Effector memory CD8-positive, alpha-beta T cell (primary cell): ENCODE results near the gene PCDH1.

Experiments used
- ATAC-seq: fragments of 150-1000 bp; cut with Tn5 transposase; replicated peaks from 2 replicates; pipeline ENCODE4 v1.10.0; 2021; ENCODE audit warnings: mild to moderate bottlenecking, moderate library complexity
- DNase-seq, 3 experiments: peaks; one replicate each; pipeline ENCODE4 v3.0.0; 2021
- H3K27ac Mint-ChIP-seq, 2 donors: one replicate each; pipeline ENCODE4 v1.8.0; 2022; ENCODE audit warnings: mild to moderate bottlenecking in 2 of 2, mixed read lengths in 2 of 2, moderate library complexity in 2 of 2
- H3K27me3 Mint-ChIP-seq, 2 donors: one replicate each; pipeline ENCODE4 v1.8.0; 2022; ENCODE audit warnings: mixed read lengths in 2 of 2
- H3K36me3 Mint-ChIP-seq: one replicate; pipeline ENCODE4 v1.8.0; 2022; ENCODE audit warnings: mild to moderate bottlenecking, moderate library complexity, mixed read lengths; ENCODE audit not compliant: insufficient read depth
- H3K4me1 Mint-ChIP-seq, 2 donors: one replicate each; pipeline ENCODE4 v1.8.0; 2022; ENCODE audit warnings: low read depth in 2 of 2, mixed read lengths in 2 of 2
- H3K4me3 Mint-ChIP-seq, 2 donors: one replicate each; pipeline ENCODE4 v1.8.0; 2022; ENCODE audit warnings: mild to moderate bottlenecking in 2 of 2, mixed read lengths in 2 of 2, moderate library complexity in 2 of 2
- H3K9me3 Mint-ChIP-seq, 2 donors: one replicate each; pipeline ENCODE4 v1.8.0; 2022; ENCODE audit warnings: mixed read lengths in 2 of 2

The PCDH1 gene

GRCh38 chr5:141865406-141865805 lies 12.8 kb downstream of the PCDH1 start:
- H3K27ac Mint-ChIP-seq: peak overlapping the region in 1 of 2 donors; percentile 3
- H3K4me3 Mint-ChIP-seq: no peak overlapping the region
- no peaks in the 10 kb centered on the region for H3K4me1 Mint-ChIP-seq
- peaks cover 16 to 53% of the 10 kb centered on the region in 2 donors for H3K27me3 Mint-ChIP-seq
- DNase-seq (no peak), ATAC-seq (no peak)
- peaks cover 11% of the 10 kb centered on the region for H3K36me3 Mint-ChIP-seq
- H3K9me3 Mint-ChIP-seq: no peaks in the 10 kb centered on the region

GRCh38 chr5:141864371-141865370 lies 13.5 kb downstream of the PCDH1 start:
- no peaks in the 10 kb centered on the region for H3K9me3 Mint-ChIP-seq
- peaks cover 11% of the 10 kb centered on the region for H3K36me3 Mint-ChIP-seq
- peaks cover 10 to 50% of the 10 kb centered on the region in 2 donors for H3K27me3 Mint-ChIP-seq
- ATAC-seq (no peak), DNase-seq (no peak)
- H3K4me1 Mint-ChIP-seq: no peaks in the 10 kb centered on the region
- no peak overlapping the region for H3K4me3 Mint-ChIP-seq
- no peak overlapping the region for H3K27ac Mint-ChIP-seq

GRCh38 chr5:141863569-141864178 lies 14.5 kb downstream of the PCDH1 start:
- Mint-ChIP-seq H3K4me1 (no peaks in the 10 kb centered on the region), H3K9me3 (no peaks in the 10 kb centered on the region), H3K36me3 (peaks cover 11% of the 10 kb centered on the region), H3K27me3 (peaks cover 7 to 46% of the 10 kb centered on the region in 2 donors), H3K4me3 (no peak overlapping the region), H3K27ac (no peak overlapping the region)
- DNase-seq: no peak
- ATAC-seq: no peak

GRCh38 chr5:141862936-141863543 lies 15.2 kb downstream of the PCDH1 start:
- Mint-ChIP-seq H3K36me3 (peaks cover 11% of the 10 kb centered on the region), H3K27ac (no peak overlapping the region), H3K4me1 (no peaks in the 10 kb centered on the region), H3K9me3 (no peaks in the 10 kb centered on the region), H3K27me3 (peaks cover 7 to 45% of the 10 kb centered on the region in 2 donors), H3K4me3 (no peak overlapping the region)
- DNase-seq (no peak), ATAC-seq (no peak)

GRCh38 chr5:141861194-141861593 lies 17.0 kb downstream of the PCDH1 start:
- DNase-seq: no peak
- no peaks in the 10 kb centered on the region for H3K4me1 Mint-ChIP-seq
- H3K27ac Mint-ChIP-seq: no peak overlapping the region
- no peak for ATAC-seq
- H3K27me3 Mint-ChIP-seq: peaks cover 7 to 58% of the 10 kb centered on the region in 2 donors
- no peaks in the 10 kb centered on the region for H3K9me3 Mint-ChIP-seq
- H3K4me3 Mint-ChIP-seq: no peak overlapping the region
- H3K36me3 Mint-ChIP-seq: peaks cover 6% of the 10 kb centered on the region

GRCh38 chr5:141858079-141858765 lies 20.0 kb downstream of the PCDH1 start:
- no peak for ATAC-seq
- peaks cover 7 to 45% of the 10 kb centered on the region in 2 donors for H3K27me3 Mint-ChIP-seq
- H3K9me3 Mint-ChIP-seq: no peaks in the 10 kb centered on the region
- H3K36me3 Mint-ChIP-seq: peaks cover 4% of the 10 kb centered on the region
- H3K4me1 Mint-ChIP-seq: peaks cover 0 to 3% of the 10 kb centered on the region in 2 donors
- DNase-seq: no peak
- no peak overlapping the region for H3K4me3 Mint-ChIP-seq
- H3K27ac Mint-ChIP-seq: no peak overlapping the region

GRCh38 chr5:141857226-141857625 lies 21.0 kb downstream of the PCDH1 start:
- Mint-ChIP-seq H3K4me1 (peaks cover 0 to 3% of the 10 kb centered on the region in 2 donors), H3K27ac (no peak overlapping the region), H3K27me3 (peaks cover 7 to 42% of the 10 kb centered on the region in 2 donors), H3K9me3 (no peaks in the 10 kb centered on the region), H3K36me3 (peaks cover 6% of the 10 kb centered on the region), H3K4me3 (no peak overlapping the region)
- ATAC-seq (no peak), DNase-seq (no peak)

- no peaks in the 10 kb centered on the region for H3K9me3 Mint-ChIP-seq
- peaks cover 3 to 32% of the 10 kb centered on the region in 2 donors for H3K27me3 Mint-ChIP-seq
- H3K27ac Mint-ChIP-seq: no peak overlapping the region
- H3K4me1 Mint-ChIP-seq: peaks cover 0 to 3% of the 10 kb centered on the region in 2 donors
- ATAC-seq: no peak
- no peak overlapping the region for H3K4me3 Mint-ChIP-seq
- no peak for DNase-seq
- peaks cover 3% of the 10 kb centered on the region for H3K36me3 Mint-ChIP-seq
Measured at GRCh38 chr5:141856037-141856790, 22.0 kb downstream of the PCDH1 start.

GRCh38 chr5:141855265-141856036 lies 22.8 kb downstream of the PCDH1 start:
- Mint-ChIP-seq H3K4me1 (peaks cover 2 to 6% of the 10 kb centered on the region in 2 donors), H3K9me3 (no peaks in the 10 kb centered on the region), H3K27ac (no peak overlapping the region), H3K27me3 (peaks cover 0 to 27% of the 10 kb centered on the region in 2 donors), H3K4me3 (no peak overlapping the region), H3K36me3 (peaks cover 3% of the 10 kb centered on the region)
- DNase-seq (no peak), ATAC-seq (no peak)

GRCh38 chr5:141853895-141854626 lies 24.1 kb downstream of the PCDH1 start:
- no peak overlapping the region for H3K4me3 Mint-ChIP-seq
- ATAC-seq (no peak), DNase-seq (no peak)
- no peak overlapping the region for H3K27ac Mint-ChIP-seq
- no peaks in the 10 kb centered on the region for H3K9me3 Mint-ChIP-seq
- peaks cover 0 to 17% of the 10 kb centered on the region in 2 donors for H3K27me3 Mint-ChIP-seq
- H3K4me1 Mint-ChIP-seq: peaks cover 3 to 6% of the 10 kb centered on the region in 2 donors
- peaks cover 3% of the 10 kb centered on the region for H3K36me3 Mint-ChIP-seq

GRCh38 chr5:141852448-141852847 lies 25.8 kb downstream of the PCDH1 start:
- H3K36me3 Mint-ChIP-seq: peaks cover 3% of the 10 kb centered on the region
- H3K4me3 Mint-ChIP-seq: no peak overlapping the region
- H3K9me3 Mint-ChIP-seq: no peaks in the 10 kb centered on the region
- H3K27ac Mint-ChIP-seq: peak overlapping the region in 1 of 2 donors; percentile 47
- DNase-seq (no peak), ATAC-seq (no peak)
- peaks cover 6% of the 10 kb centered on the region in 2 donors for H3K4me1 Mint-ChIP-seq
- H3K27me3 Mint-ChIP-seq: peaks cover 0 to 9% of the 10 kb centered on the region in 2 donors
